GM12873 (cell line): ENCODE results near the gene ARHGEF26.

Experiments used
- CTCF ChIP-seq: IDR thresholded peaks from 2 replicates; pipeline ENCODE4 v1.5.1; 2012; ENCODE audit warnings: low read depth, mild to moderate bottlenecking, moderate library complexity, low read length, control low read depth; ENCODE audit not compliant: insufficient read depth; ENCODE audit errors: missing control alignments

Gene ARHGEF26

GRCh38 chr3:154121701-154122551 lies 736 bp downstream of the ARHGEF26 start:
- TF ChIP-seq CTCF: no peak

GRCh38 chr3:154122552-154122911 lies 1.3 kb downstream of the ARHGEF26 start:
- no peak for TF ChIP-seq CTCF

- TF ChIP-seq CTCF: no peak
Measured at GRCh38 chr3:154122912-154123559, 1.8 kb downstream of the ARHGEF26 start.

- no peak for TF ChIP-seq CTCF
Measured at GRCh38 chr3:154123906-154124305, 2.7 kb downstream of the ARHGEF26 start.

- TF ChIP-seq CTCF: no peak
Measured at GRCh38 chr3:154125378-154126030, 4.3 kb downstream of the ARHGEF26 start.

- no peak for TF ChIP-seq CTCF
Measured at GRCh38 chr3:154126651-154127050, 5.5 kb downstream of the ARHGEF26 start.

- TF ChIP-seq CTCF: no peak
Measured at GRCh38 chr3:154129625-154130024, 8.4 kb downstream of the ARHGEF26 start.
